Right forelimb (tissue), 1 donor: ENCODE measurements around the gene ANKDD1A.

Source experiments
- DNase-seq: peaks from one replicate; pipeline ENCODE4 v3.0.0-alpha.2; 2018

ANKDD1A gene

GRCh38 chr15:64925335-64926330 lies 13.9 kb downstream of the ANKDD1A start:
- DNase-seq: peak; percentile 37

GRCh38 chr15:64926661-64927060 lies 15.0 kb downstream of the ANKDD1A start:
- DNase-seq: peak; percentile 21

- DNase-seq: peak; percentile 21
Measured at GRCh38 chr15:64928626-64929220, 17.0 kb downstream of the ANKDD1A start.

- DNase-seq: peak; percentile 17
Measured at GRCh38 chr15:64930019-64930652, 18.4 kb downstream of the ANKDD1A start.

GRCh38 chr15:64930778-64931371 lies 19.2 kb downstream of the ANKDD1A start:
- DNase-seq: peak; percentile 35

- DNase-seq: peak; percentile 32
Measured at GRCh38 chr15:64931381-64931780, 19.7 kb downstream of the ANKDD1A start.

GRCh38 chr15:64934023-64934422 lies 22.3 kb downstream of the ANKDD1A start:
- DNase-seq: peak; percentile 20

- no peak for DNase-seq
Measured at GRCh38 chr15:64938192-64938591, 26.5 kb downstream of the ANKDD1A start.

- DNase-seq: no peak
Measured at GRCh38 chr15:64942356-64942755, 30.7 kb downstream of the ANKDD1A start.

- DNase-seq: no peak
Measured at GRCh38 chr15:64943512-64944225, 32.0 kb downstream of the ANKDD1A start.

- no peak for DNase-seq
Measured at GRCh38 chr15:64944961-64945360, 33.3 kb downstream of the ANKDD1A start.

GRCh38 chr15:64947211-64947610 lies 35.5 kb downstream of the ANKDD1A start:
- no peak for DNase-seq

- DNase-seq: no peak
Measured at GRCh38 chr15:64948916-64949315, 37.2 kb downstream of the ANKDD1A start.

GRCh38 chr15:64949383-64950186 lies 37.9 kb downstream of the ANKDD1A start:
- DNase-seq: no peak

- no peak for DNase-seq
Measured at GRCh38 chr15:64950888-64951287, 39.2 kb downstream of the ANKDD1A start.

- DNase-seq: no peak
Measured at GRCh38 chr15:64951777-64952418, 40.2 kb downstream of the ANKDD1A start.

GRCh38 chr15:64954395-64954794 lies 42.7 kb downstream of the ANKDD1A start:
- DNase-seq: no peak

- no peak for DNase-seq
Measured at GRCh38 chr15:64959128-64959527, 47.4 kb downstream of the ANKDD1A start.

GRCh38 chr15:64960153-64960552 lies 48.5 kb downstream of the ANKDD1A start:
- no peak for DNase-seq

GRCh38 chr15:64961013-64961412 lies 49.3 kb downstream of the ANKDD1A start:
- DNase-seq: no peak

GRCh38 chr15:64969401-64969800 lies 57.7 kb downstream of the ANKDD1A start:
- DNase-seq: no peak
